MG63 (cell line): Measurements from ENCODE around the gene ATP5F1C. TPM values are rescaled to one million over a fixed set of nuclear protein-coding genes. Genes with fewer than 3 reads are reported as not detected.

ENCODE experiments used
- total RNA-seq: library from RNA; depleted of rRNA; stranded (reverse); fragments of >200 nt; shearing (Covaris generic); gene quantifications from 2 replicates; pipeline ENCODE4 v1.2.3, GENCODE V29; 2014; ENCODE audit warnings: low replicate concordance; rRNA removed

The ATP5F1C gene
- total RNA-seq, 1 experiment from 2014 or later = 516 TPM

Other genes with a start within 250 kb of the ATP5F1C start
- 0.44 TPM in 1 of 2 replicates, not detected in the other for gene ITIH5, start 121.2 kb upstream of the ATP5F1C start, total RNA-seq
- not detected in 2 replicates for gene ITIH2, start 84.9 kb upstream of the ATP5F1C start, total RNA-seq
- 13.0 and 34.8 TPM in 2 replicates for gene KIN, start 184 bp upstream of the ATP5F1C start, total RNA-seq
- 0.92 and 4.4 TPM in 2 replicates for gene TAF3, start 30.3 kb downstream of the ATP5F1C start, total RNA-seq